A673 (cell line): Measurements from ENCODE around the gene PPP1R1C.

Experiments used
- EZH2 ChIP-seq: fragments of 200-600 bp; sonication (generic); IDR thresholded peaks from 2 replicates; pipeline ENCODE4 v1.6.1; 2017; ENCODE audit warnings: borderline replicate concordance, low read depth, mild to moderate bottlenecking, mixed read lengths, antibody characterized with exemption, low read length; ENCODE audit not compliant: poor library complexity, severe bottlenecking
- TF ChIP-seq, protein P1 (sequence below): fragments of 300-800, 200-600 bp; sonication (generic); conservative IDR thresholded peaks from 2 replicates; pipeline ENCODE4 v1.5.1; 2017; ENCODE audit warnings: low read depth, mild to moderate bottlenecking, antibody characterized with exemption, low read length, moderate library complexity, mixed read lengths

DNA sequence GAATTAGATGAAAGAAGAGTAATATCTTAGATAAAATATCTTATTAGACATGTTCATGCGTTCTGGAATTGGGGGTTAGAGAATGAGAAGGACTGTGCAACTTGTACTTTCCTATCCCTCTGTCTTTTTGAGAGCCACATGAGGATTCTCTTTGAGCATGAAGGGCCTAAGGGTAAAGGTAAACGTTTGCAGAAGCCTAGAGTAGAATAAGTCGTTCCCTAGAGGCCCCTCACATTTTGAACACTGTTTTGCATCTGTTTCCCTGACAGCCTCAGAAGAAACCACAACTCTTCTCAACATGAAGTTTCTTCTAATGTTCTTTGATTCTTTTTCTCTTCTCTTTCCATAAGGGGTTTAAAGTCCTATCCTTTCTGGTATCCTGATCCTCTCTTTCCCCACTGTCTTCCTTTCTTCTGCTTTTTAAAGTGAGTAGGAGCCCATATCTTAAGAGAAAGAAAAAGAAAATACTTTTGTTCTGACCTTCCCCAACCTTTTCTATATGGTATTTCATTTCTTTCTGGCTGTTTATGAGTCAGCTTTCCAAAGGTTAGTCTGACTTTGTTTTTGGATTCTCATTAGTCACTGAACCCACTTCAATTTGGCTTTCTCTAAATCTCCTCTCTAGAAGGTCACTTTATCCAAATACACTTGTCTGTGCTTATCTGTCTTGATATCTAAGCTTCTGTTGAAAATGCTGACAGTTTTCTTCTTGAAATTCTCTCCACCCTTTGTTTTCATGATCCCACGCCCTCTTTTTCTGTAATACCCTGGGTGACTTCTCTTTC lies 34.8 kb downstream of the PPP1R1C start:
- TF ChIP-seq, protein P1, sequence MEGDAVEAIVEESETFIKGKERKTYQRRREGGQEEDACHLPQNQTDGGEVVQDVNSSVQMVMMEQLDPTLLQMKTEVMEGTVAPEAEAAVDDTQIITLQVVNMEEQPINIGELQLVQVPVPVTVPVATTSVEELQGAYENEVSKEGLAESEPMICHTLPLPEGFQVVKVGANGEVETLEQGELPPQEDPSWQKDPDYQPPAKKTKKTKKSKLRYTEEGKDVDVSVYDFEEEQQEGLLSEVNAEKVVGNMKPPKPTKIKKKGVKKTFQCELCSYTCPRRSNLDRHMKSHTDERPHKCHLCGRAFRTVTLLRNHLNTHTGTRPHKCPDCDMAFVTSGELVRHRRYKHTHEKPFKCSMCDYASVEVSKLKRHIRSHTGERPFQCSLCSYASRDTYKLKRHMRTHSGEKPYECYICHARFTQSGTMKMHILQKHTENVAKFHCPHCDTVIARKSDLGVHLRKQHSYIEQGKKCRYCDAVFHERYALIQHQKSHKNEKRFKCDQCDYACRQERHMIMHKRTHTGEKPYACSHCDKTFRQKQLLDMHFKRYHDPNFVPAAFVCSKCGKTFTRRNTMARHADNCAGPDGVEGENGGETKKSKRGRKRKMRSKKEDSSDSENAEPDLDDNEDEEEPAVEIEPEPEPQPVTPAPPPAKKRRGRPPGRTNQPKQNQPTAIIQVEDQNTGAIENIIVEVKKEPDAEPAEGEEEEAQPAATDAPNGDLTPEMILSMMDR = no peak
- TF ChIP-seq EZH2 = no peak
